DND-41 (cell line): ENCODE data around the gene CSNK1G1.
A peak's percentile ranks its signal among the peaks of the same experiment; 100 is the strongest.

ENCODE experiments used
- ATAC-seq: fragments of 200-7000 bp; cut with Tn5 transposase; 3 replicates; pipeline ENCODE4 v1.9.1; 2021; ENCODE audit warnings: low read depth; ENCODE audit not compliant: insufficient read depth
- DNase-seq: peaks from one replicate; pipeline ENCODE4 v3.0.0-alpha.2; 2020
- H2AFZ ChIP-seq: 2 replicates; pipeline ENCODE4 v1.6.0; 2012; ENCODE audit warnings: low read depth, low read length
- H3K27ac ChIP-seq: 2 replicates; pipeline ENCODE4 v1.5.1; 2012; ENCODE audit warnings: low read length, inconsistent platforms
- H3K27me3 ChIP-seq: fragments of 200-600 bp; sonication (generic); 2 replicates; pipeline ENCODE4 v1.6.0; 2012; ENCODE audit warnings: low read length, mild to moderate bottlenecking, inconsistent platforms; ENCODE audit not compliant: insufficient read depth, poor library complexity
- H3K36me3 ChIP-seq: 2 replicates; pipeline ENCODE4 v1.5.1; 2012; ENCODE audit warnings: low read length, inconsistent platforms; ENCODE audit not compliant: insufficient read depth
- H3K4me1 ChIP-seq: 2 replicates; pipeline ENCODE4 v1.5.1; 2012; ENCODE audit warnings: mild to moderate bottlenecking, low read length; ENCODE audit not compliant: insufficient read depth
- H3K4me2 ChIP-seq: 2 replicates; pipeline ENCODE4 v1.6.0; 2012; ENCODE audit warnings: mild to moderate bottlenecking, moderate library complexity, low read length, inconsistent platforms; ENCODE audit not compliant: insufficient read depth
- H3K4me3 ChIP-seq, 2 experiments: fragments of 200-600 bp in 1 of 2; shearing (Covaris generic) in 1 of 2; 2 replicates each; pipeline ENCODE4 v1.5.1; 2012 to 2016; ENCODE audit warnings: inconsistent platforms in 2 of 2, low read length in 2 of 2, mild to moderate bottlenecking in 2 of 2, low read depth in 1 of 2, moderate library complexity in 1 of 2
- H3K79me2 ChIP-seq: 2 replicates; pipeline ENCODE4 v1.6.0; 2012; ENCODE audit warnings: low read length, inconsistent platforms; ENCODE audit not compliant: insufficient read depth
- H3K9ac ChIP-seq: 2 replicates; pipeline ENCODE4 v1.6.0; 2012; ENCODE audit warnings: low read depth, mild to moderate bottlenecking, inconsistent platforms, low read length, moderate library complexity
- H3K9me3 ChIP-seq: 2 replicates; pipeline ENCODE4 v1.5.1; 2012; ENCODE audit warnings: low read length, moderate library complexity, mild to moderate bottlenecking, inconsistent platforms; ENCODE audit not compliant: insufficient read depth, severe bottlenecking
- H4K20me1 ChIP-seq: 2 replicates; pipeline ENCODE4 v1.6.0; 2012; ENCODE audit warnings: low read length; ENCODE audit not compliant: insufficient read depth
- EZH2 ChIP-seq: IDR thresholded peaks from 3 replicates; pipeline ENCODE4 v1.6.1; 2012; ENCODE audit warnings: borderline replicate concordance, low read depth, mild to moderate bottlenecking, moderate library complexity, low read length, inconsistent platforms; ENCODE audit not compliant: severe bottlenecking
- TF ChIP-seq, protein P1 (sequence below): IDR thresholded peaks from 2 replicates; pipeline ENCODE4 v1.5.1; 2012; ENCODE audit warnings: borderline replicate concordance, low read length, moderate library complexity, mild to moderate bottlenecking; ENCODE audit not compliant: poor library complexity, severe bottlenecking; ENCODE audit errors: extremely low read depth

Gene CSNK1G1

GRCh38 chr15:64209680-64210334, 146.2 kb downstream of the CSNK1G1 start:
- no peaks in the 10 kb centered on the region for H3K9me3 ChIP-seq
- H2AFZ ChIP-seq = no peak overlapping the region
- peaks cover 19% of the 10 kb centered on the region; the same call in 1 of the 2 replicates for H3K36me3 ChIP-seq
- no peaks in the 10 kb centered on the region for H4K20me1 ChIP-seq
- no peak overlapping the region for H3K9ac ChIP-seq
- TF ChIP-seq, protein P1, sequence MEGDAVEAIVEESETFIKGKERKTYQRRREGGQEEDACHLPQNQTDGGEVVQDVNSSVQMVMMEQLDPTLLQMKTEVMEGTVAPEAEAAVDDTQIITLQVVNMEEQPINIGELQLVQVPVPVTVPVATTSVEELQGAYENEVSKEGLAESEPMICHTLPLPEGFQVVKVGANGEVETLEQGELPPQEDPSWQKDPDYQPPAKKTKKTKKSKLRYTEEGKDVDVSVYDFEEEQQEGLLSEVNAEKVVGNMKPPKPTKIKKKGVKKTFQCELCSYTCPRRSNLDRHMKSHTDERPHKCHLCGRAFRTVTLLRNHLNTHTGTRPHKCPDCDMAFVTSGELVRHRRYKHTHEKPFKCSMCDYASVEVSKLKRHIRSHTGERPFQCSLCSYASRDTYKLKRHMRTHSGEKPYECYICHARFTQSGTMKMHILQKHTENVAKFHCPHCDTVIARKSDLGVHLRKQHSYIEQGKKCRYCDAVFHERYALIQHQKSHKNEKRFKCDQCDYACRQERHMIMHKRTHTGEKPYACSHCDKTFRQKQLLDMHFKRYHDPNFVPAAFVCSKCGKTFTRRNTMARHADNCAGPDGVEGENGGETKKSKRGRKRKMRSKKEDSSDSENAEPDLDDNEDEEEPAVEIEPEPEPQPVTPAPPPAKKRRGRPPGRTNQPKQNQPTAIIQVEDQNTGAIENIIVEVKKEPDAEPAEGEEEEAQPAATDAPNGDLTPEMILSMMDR = peak; percentile 43
- no peak for TF ChIP-seq EZH2
- DNase-seq (no peak), ATAC-seq (no peak; the same call in 2 of the 3 replicates)
- H3K4me1 ChIP-seq = peaks cover 18% of the 10 kb centered on the region
- H3K4me3 ChIP-seq = no peak overlapping the region
- H3K4me2 ChIP-seq = no peak overlapping the region
- H3K27ac ChIP-seq = no peak overlapping the region
- H3K27me3 ChIP-seq = no peaks in the 10 kb centered on the region
- H3K79me2 ChIP-seq = no peaks in the 10 kb centered on the region

- Histone ChIP-seq H3K9ac (no peak overlapping the region), H3K27ac (no peak overlapping the region), H3K9me3 (no peaks in the 10 kb centered on the region), H3K4me3 (no peak overlapping the region), H3K79me2 (no peaks in the 10 kb centered on the region), H3K27me3 (no peaks in the 10 kb centered on the region), H3K4me1 (peaks cover 4% of the 10 kb centered on the region; the same call in 1 of the 2 replicates), H2AFZ (no peak overlapping the region), H3K36me3 (peaks cover 22% of the 10 kb centered on the region), H4K20me1 (no peaks in the 10 kb centered on the region), H3K4me2 (no peak overlapping the region)
- ATAC-seq = no peak
- no peak for TF ChIP-seq EZH2
- TF ChIP-seq, protein P1 = no peak
- DNase-seq = no peak
These were observed 150.8 kb downstream of the CSNK1G1 start for GRCh38 chr15:64205202-64205601.

GRCh38 chr15:64197425-64197824, 158.5 kb downstream of the CSNK1G1 start:
- ATAC-seq = no peak
- H3K4me3 ChIP-seq = no peak overlapping the region

More at GRCh38 chr15:64197425-64197824, 158.5 kb downstream of the CSNK1G1 start:
- Histone ChIP-seq H3K9me3 (no peaks in the 10 kb centered on the region), H3K27me3 (no peaks in the 10 kb centered on the region), H4K20me1 (no peaks in the 10 kb centered on the region), H3K9ac (no peak overlapping the region), H3K27ac (no peak overlapping the region), H3K36me3 (peaks cover 10% of the 10 kb centered on the region), H3K4me2 (no peak overlapping the region), H3K79me2 (no peaks in the 10 kb centered on the region), H2AFZ (no peak overlapping the region), H3K4me1 (no peaks in the 10 kb centered on the region)
- no peak for DNase-seq
- TF ChIP-seq, protein P1 = no peak
- TF ChIP-seq EZH2 = no peak
